Activated CD4-positive, alpha-beta T cell treated with anti-CD3 and anti-CD28 coated beads, Interleukin-2, amount 50 U/mL, for 1 hour (primary cell): ENCODE results near the gene OR5AK2.
"Not testable (repeated sequence)": the region's sequence is repeated elsewhere in the genome, so short reads cannot be mapped to it uniquely, and the experiment has no call there.

Experiments used
- DNase-seq: peaks from one replicate; pipeline ENCODE4 v3.0.0-alpha.2; 2020

The OR5AK2 gene

GRCh38 chr11:56988614-56989013, at the start of gene OR5AK2:
OR5AK2 (plus strand) TSS chr11:56988914; CDS start chr11:56988914, 0 bp downstream.
- DNase-seq, result no peak

GRCh38 chr11:56945526-56945925, 43.2 kb upstream of the OR5AK2 start:
- DNase-seq, result not testable (repeated sequence)

GRCh38 chr11:56948991-56949515, 39.7 kb upstream of the OR5AK2 start:
- DNase-seq, result no peak

GRCh38 chr11:56950510-56950909, 38.2 kb upstream of the OR5AK2 start:
- no peak for DNase-seq

- not testable (repeated sequence) for DNase-seq
Observed at GRCh38 chr11:56953907-56954306, 34.8 kb upstream of the OR5AK2 start.

- no peak for DNase-seq
Observed at GRCh38 chr11:56961609-56962008, 27.1 kb upstream of the OR5AK2 start.

GRCh38 chr11:56967726-56968125, 21.0 kb upstream of the OR5AK2 start:
- no peak for DNase-seq

- DNase-seq, result no peak
Observed at GRCh38 chr11:56968524-56968923, 20.2 kb upstream of the OR5AK2 start.

GRCh38 chr11:56977314-56977713, 11.4 kb upstream of the OR5AK2 start:
- no peak for DNase-seq

- no peak for DNase-seq
Observed at GRCh38 chr11:56990702-56991101, 2.0 kb downstream of the OR5AK2 start.

- no peak for DNase-seq
Observed at GRCh38 chr11:56994532-56994931, 5.8 kb downstream of the OR5AK2 start.

- DNase-seq, result no peak
Observed at GRCh38 chr11:57001674-57002401, 13.1 kb downstream of the OR5AK2 start.

GRCh38 chr11:57008373-57008772, 19.7 kb downstream of the OR5AK2 start:
- no peak for DNase-seq

GRCh38 chr11:57015679-57016078, 27.0 kb downstream of the OR5AK2 start:
- DNase-seq, result no peak

- DNase-seq, result no peak
Observed at GRCh38 chr11:57031556-57031955, 42.8 kb downstream of the OR5AK2 start.
